ENCODE results near the gene STAG1.
"Not testable (repeated sequence)": the region's sequence is repeated elsewhere in the genome, so short reads cannot be mapped to it uniquely, and the experiment has no call there.

STAG1 gene

GRCh38 chr3:136385457-136385856, 366.7 kb downstream of the STAG1 start:
- TF ChIP-seq CTCF (conservative IDR thresholded peaks at IDR 0.05; ENCODE audit: low read length), result no peak
- no peak for DNase-seq (ENCODE audit: low read depth)
- H3K4me3 ChIP-seq (ENCODE audit: low read length), result no peak overlapping the region

- no peak overlapping the region for H3K4me3 ChIP-seq (ENCODE audit: low read length)
- no peak for TF ChIP-seq CTCF (conservative IDR thresholded peaks at IDR 0.05; ENCODE audit: low read length)
- DNase-seq (ENCODE audit: low read depth), result no peak
Observed at GRCh38 chr3:136381051-136381450, 371.1 kb downstream of the STAG1 start.

DNA sequence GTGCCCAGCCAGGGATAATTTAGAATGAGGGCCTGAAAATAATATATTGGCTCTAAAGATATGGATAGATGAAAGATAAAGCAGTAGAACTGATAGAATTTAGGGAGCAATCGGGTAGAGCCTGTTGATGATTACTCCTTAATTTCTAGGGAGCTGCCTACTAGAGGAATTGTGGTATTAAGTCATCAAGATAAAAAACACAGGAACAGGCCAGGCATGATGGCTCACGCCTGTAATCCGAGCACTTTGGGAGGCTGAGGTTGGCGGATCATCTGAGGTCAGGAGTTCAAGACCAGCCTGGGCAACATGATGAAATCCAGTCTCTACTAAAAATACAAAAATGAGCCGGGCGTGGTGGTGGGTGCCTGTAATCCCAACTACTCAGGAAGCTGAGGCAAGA, 371.6 kb downstream of the STAG1 start:
- TF ChIP-seq CTCF (conservative IDR thresholded peaks at IDR 0.05; ENCODE audit: low read length), result no peak
- no peak overlapping the region for H3K4me3 ChIP-seq (ENCODE audit: low read length)

GRCh38 chr3:136378011-136378410, 374.2 kb downstream of the STAG1 start:
- no peak for TF ChIP-seq CTCF (conservative IDR thresholded peaks at IDR 0.05; ENCODE audit: low read length)
- H3K4me3 ChIP-seq (ENCODE audit: low read length), result no peak overlapping the region
- no peak for DNase-seq (ENCODE audit: low read depth)

More for the DNA sequence above, 371.6 kb downstream of the STAG1 start:
- DNase-seq (ENCODE audit: low read depth), result peak; percentile 6

- no peak for TF ChIP-seq CTCF (conservative IDR thresholded peaks at IDR 0.05; ENCODE audit: low read length)
- no peak overlapping the region for H3K4me3 ChIP-seq (ENCODE audit: low read length)
- no peak for DNase-seq (ENCODE audit: low read depth)
Observed at GRCh38 chr3:136377508-136377907, 374.7 kb downstream of the STAG1 start.

- H3K4me3 ChIP-seq (ENCODE audit: low read length); DNase-seq (ENCODE audit: low read depth): not testable (repeated sequence)
Observed at GRCh38 chr3:136375800-136376199, 376.4 kb downstream of the STAG1 start.

DNA sequence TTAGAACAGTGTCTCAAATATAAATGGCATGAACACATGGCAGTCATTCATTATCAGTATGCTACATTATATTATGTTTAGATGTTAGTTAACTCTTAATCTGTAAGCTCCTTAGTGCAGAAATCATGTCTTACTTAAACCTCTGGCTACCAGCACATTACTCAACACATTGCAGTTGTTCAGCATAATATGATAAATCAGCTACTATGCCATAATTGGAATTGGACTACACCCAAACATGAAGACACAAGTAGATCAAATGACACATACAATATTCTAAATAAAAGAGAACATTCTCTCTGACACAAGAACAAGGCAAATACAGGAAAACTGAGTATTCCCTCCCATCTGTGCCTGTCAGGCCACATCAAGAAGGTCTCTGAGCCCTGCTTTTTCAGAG, 385.9 kb downstream of the STAG1 start:
- peak; percentile 69 for DNase-seq (ENCODE audit: low read depth)
- no peak overlapping the region for H3K4me3 ChIP-seq (ENCODE audit: low read length)
- no peak for TF ChIP-seq CTCF (conservative IDR thresholded peaks at IDR 0.05; ENCODE audit: low read length)

DNA sequence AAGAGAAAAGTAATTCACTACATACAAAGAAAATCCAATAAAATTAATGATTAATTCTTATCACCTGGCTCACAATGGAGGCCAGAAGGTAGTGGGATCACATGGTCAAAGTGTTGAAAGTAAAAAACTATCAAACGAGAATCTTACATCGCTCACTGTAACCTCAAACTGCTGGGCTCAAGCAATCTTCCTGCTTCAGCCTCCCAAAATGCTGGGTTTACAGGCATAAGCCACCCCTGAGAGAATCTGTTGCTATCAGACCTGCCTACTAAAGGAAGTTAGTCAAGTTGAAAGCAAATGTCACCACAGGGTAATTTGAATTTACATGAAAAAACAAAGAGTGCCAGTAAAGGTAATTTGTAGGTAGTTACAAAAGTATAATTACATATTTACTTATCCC, 398.7 kb downstream of the STAG1 start:
- DNase-seq (ENCODE audit: low read depth), result no peak
- TF ChIP-seq CTCF (conservative IDR thresholded peaks at IDR 0.05; ENCODE audit: low read length), result no peak
- no peak overlapping the region for H3K4me3 ChIP-seq (ENCODE audit: low read length)

All from AG10803 (cell line).